ENCODE data around the gene MICALL1.

The MICALL1 gene

DNA sequence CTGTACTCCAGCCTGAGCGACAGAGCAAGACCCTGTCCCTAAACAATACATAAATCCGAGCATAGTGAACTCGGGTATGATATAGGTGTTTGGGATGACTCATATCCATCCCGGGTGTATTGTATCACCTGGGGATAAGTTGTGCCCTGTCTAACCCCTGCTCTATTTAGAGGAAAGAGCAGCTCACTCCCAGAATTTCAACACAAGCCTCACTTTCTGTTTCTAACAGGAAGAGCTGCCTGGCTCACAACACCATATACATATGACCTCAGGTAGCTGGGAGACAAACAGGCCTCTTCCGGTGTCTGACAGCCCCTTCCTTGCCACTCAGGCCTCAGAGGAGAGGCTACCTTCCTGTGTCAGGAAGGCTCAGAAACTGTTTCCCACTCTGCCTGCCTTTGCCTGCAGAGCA lies 9.9 kb upstream of the MICALL1 start:
- no peak for TF ChIP-seq ZFX (IDR thresholded peaks at IDR 0.05)
- TF ChIP-seq, protein P1, sequence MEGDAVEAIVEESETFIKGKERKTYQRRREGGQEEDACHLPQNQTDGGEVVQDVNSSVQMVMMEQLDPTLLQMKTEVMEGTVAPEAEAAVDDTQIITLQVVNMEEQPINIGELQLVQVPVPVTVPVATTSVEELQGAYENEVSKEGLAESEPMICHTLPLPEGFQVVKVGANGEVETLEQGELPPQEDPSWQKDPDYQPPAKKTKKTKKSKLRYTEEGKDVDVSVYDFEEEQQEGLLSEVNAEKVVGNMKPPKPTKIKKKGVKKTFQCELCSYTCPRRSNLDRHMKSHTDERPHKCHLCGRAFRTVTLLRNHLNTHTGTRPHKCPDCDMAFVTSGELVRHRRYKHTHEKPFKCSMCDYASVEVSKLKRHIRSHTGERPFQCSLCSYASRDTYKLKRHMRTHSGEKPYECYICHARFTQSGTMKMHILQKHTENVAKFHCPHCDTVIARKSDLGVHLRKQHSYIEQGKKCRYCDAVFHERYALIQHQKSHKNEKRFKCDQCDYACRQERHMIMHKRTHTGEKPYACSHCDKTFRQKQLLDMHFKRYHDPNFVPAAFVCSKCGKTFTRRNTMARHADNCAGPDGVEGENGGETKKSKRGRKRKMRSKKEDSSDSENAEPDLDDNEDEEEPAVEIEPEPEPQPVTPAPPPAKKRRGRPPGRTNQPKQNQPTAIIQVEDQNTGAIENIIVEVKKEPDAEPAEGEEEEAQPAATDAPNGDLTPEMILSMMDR (conservative IDR thresholded peaks at IDR 0.05), result no peak
- H3K27ac ChIP-seq, result no peak overlapping the region

DNA sequence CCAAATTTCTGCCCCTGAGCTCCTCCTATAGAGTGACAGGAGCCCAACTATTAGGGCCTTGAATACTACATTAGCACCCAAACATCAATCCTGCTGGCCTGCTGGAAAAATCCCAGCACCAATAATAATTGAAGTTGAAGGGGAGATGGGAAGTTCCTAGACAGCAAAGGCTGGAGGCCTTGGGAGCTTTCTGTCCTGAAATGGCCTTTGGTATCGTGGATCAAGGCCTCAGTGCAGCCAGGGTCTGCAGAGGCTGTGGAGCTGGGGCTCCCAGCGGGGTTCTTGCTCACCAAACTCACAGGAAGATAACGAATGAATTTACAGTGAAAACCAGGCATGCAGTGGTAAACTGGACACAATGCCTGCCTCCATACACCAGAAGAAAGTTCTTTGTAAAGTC lies 9.2 kb upstream of the MICALL1 start:
- no peak overlapping the region for H3K27ac ChIP-seq
- no peak for TF ChIP-seq ZFX (IDR thresholded peaks at IDR 0.05)
- TF ChIP-seq, protein P1 (conservative IDR thresholded peaks at IDR 0.05), result no peak

- no peak overlapping the region for H3K27ac ChIP-seq
- no peak for TF ChIP-seq ZFX (IDR thresholded peaks at IDR 0.05)
- TF ChIP-seq, protein P1 (conservative IDR thresholded peaks at IDR 0.05), result no peak
These were observed 8.3 kb upstream of the MICALL1 start for GRCh38 chr22:37897807-37898206.

- TF ChIP-seq ZFX (IDR thresholded peaks at IDR 0.05), result no peak
- TF ChIP-seq, protein P1 (conservative IDR thresholded peaks at IDR 0.05), result no peak
- H3K27ac ChIP-seq, result no peak overlapping the region
These were observed 7.5 kb upstream of the MICALL1 start for GRCh38 chr22:37898441-37899181.

GRCh38 chr22:37904572-37905533 lies 1.2 kb upstream of the MICALL1 start:
- TF ChIP-seq ZFX (IDR thresholded peaks at IDR 0.05), result no peak
- TF ChIP-seq, protein P1 (conservative IDR thresholded peaks at IDR 0.05), result no peak
- H3K27ac ChIP-seq, result peak overlapping the region; percentile 82

DNA sequence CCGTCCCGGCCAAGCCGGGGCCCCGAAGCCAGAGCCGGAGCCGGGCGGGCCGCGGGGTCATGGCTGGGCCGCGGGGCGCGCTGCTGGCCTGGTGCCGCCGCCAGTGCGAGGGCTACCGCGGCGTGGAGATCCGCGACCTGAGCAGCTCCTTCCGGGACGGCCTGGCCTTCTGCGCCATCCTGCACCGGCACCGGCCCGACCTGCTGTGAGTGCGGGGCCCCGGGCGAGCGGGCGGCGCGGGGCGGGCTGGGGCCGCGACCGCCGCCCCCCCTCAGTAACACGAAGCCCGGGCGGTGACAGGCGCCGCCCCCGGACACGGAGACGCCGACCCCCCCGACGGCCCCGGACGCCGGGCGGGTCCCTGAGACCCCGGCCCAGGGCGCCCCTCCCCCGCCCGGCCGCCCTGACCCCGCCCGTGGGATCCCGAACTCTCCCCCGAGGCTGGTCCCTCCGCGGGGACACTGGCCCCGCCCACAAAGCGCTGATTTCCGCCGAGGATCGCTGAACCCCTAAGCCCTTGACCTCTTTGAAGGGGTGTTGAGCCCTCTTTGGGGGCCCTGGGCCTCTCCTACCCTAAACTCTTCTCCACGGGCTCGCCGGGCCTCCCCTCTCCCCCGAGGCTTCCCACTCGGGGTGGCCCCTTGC lies 389 bp downstream of the MICALL1 start:
- H3K27ac ChIP-seq, result peak overlapping the region; percentile 82
- TF ChIP-seq, protein P1 (conservative IDR thresholded peaks at IDR 0.05), result no peak
- TF ChIP-seq ZFX (IDR thresholded peaks at IDR 0.05), result peak; percentile 93
